ENCODE results near the gene CLEC2A.

DNA sequence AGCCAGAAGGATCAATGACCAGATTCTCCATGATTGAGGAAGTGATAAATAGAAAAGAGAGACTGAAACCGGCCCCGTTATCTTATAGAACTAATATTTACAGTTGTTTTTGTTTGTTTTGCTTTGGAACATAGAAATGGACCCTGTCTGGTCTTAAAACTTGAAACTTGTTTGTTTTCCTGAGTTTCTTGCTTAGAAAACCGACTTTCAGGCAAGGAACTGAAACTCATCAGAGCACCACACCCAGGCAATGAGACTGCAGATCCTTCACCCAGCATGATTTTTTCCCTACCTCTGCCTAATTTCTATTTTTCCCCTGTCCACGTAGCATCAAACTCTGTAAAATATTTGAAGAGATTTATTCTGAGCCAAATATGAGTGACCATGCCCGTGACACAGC, 28.4 kb upstream of the CLEC2A start:
- TF ChIP-seq, protein P1, sequence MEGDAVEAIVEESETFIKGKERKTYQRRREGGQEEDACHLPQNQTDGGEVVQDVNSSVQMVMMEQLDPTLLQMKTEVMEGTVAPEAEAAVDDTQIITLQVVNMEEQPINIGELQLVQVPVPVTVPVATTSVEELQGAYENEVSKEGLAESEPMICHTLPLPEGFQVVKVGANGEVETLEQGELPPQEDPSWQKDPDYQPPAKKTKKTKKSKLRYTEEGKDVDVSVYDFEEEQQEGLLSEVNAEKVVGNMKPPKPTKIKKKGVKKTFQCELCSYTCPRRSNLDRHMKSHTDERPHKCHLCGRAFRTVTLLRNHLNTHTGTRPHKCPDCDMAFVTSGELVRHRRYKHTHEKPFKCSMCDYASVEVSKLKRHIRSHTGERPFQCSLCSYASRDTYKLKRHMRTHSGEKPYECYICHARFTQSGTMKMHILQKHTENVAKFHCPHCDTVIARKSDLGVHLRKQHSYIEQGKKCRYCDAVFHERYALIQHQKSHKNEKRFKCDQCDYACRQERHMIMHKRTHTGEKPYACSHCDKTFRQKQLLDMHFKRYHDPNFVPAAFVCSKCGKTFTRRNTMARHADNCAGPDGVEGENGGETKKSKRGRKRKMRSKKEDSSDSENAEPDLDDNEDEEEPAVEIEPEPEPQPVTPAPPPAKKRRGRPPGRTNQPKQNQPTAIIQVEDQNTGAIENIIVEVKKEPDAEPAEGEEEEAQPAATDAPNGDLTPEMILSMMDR (IDR thresholded peaks at IDR 0.05; ENCODE audit: insufficient read depth, low read length, poor library complexity, severe bottlenecking), result no peak
- TF ChIP-seq EZH2phosphoT487 (conservative IDR thresholded peaks at IDR 0.05; ENCODE audit: low read length), result no peak
